HG03469 (cell line): Measurements from ENCODE around the gene BCLAF1.
"Not testable (repeated sequence)": the region's sequence is repeated elsewhere in the genome, so short reads cannot be mapped to it uniquely, and the experiment has no call there.

Source experiments
- ATAC-seq: cut with Tn5 transposase; IDR thresholded peaks from one replicate; pipeline ENCODE4 v1.9.1; 2021; ENCODE audit warnings: mild to moderate bottlenecking, moderate library complexity, moderate number of reproducible peaks; ENCODE audit not compliant: unreplicated experiment

BCLAF1 gene

DNA sequence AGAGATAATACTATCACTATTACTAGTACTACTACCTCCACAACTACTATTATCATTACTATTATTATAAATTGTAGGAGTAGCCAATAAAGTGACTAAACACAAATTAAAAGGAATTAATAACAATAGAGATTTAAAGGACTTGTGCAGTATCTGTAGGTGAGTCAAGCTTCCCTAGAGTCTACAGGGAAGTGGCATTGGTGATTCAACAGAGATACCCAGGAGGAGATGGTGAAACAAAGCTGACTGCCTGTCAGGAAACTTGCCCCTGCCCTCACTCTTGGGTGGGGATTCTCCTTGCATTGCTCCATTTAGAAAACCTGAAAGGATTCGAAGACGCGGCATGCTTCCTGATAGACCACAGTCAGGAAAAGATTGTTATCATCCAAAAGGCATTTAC is 23.3 kb upstream of the BCLAF1 start:
- ATAC-seq, result no peak

DNA sequence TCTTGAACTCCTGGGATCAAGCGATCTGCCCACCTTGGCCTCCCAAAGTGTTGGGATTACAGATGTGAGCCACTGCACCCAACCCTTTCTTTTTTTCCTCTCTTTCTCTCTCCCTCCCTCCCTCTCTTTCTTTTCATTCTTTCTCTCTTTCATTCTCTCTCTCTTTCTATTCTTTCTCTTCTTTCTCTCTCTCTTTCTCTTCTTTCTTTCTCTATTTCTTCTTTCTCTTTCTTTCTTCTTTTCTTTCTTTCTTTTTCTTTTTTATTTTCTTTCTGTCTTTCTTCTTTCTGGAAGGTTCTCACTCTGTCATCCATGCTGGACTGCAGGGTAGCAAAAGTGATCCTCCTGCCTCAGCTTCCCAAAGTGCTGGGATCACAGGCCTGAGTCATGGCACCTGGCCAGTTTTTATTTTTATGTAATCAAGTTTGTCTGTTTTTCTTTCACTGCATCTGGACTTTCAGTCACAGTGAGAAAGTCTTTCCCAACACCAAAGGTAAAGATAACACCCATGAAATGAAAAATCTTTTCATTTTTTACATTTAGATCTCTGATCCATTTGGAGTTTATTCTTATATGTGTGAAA is 20.2 kb upstream of the BCLAF1 start:
- no peak for ATAC-seq

DNA sequence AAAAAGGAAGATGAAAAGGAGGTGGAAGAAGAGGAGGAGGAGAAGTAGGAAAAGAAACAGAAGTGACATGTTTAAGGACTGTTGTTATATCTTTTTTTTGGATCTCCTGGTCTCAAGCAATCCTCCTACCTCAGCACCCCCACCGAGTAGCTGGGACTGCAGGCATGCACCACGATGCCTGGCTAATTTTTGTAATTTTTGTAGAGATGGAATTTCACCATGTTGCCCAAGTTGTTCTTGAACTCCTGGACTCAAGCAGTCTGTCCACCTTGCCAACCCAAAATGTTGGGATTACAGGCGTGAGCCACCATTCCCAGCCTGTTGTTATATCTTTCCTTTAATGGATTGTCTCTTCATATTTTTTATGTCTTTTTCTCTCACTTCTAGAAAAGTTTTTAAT is 19.5 kb upstream of the BCLAF1 start:
- no peak for ATAC-seq

DNA sequence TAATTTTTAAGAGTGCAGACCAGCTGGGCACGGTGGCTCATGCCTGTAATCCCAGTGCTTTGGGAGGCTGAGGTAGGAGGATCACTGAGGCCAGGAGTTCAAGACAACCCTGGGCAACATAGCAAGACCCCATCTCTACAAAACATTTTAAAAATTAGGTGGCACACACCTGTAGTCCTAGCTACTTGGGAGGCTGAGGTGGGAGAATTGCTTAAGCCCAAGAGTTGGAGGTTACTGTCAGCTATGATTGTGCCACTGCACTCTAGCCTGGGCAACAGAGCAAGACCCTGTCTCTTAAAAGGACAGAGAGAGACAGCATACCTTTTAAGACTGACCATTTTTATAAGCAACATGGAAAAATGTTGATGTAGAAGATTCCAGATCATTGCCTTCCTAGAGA is 18.8 kb upstream of the BCLAF1 start:
- ATAC-seq, result not testable (repeated sequence)

DNA sequence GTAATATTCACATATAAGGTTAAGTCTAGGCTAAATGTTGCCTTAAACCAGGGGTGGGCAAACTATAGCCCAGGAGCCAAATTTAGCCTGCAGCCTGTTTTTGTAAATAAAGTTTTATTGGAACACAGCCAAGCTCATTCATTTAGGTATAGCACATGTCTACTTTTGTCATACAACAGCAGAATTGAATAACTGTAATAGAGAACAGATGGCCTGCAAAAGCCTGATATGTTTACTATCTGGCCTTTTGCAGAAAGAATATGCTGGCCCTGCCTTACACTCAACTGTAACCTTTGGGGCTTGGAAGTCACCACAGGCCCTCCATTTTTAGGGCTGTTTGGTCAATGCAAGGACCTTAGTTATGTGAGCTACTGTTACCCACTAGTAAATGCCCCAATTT is 17.7 kb upstream of the BCLAF1 start:
- ATAC-seq, result no peak

DNA sequence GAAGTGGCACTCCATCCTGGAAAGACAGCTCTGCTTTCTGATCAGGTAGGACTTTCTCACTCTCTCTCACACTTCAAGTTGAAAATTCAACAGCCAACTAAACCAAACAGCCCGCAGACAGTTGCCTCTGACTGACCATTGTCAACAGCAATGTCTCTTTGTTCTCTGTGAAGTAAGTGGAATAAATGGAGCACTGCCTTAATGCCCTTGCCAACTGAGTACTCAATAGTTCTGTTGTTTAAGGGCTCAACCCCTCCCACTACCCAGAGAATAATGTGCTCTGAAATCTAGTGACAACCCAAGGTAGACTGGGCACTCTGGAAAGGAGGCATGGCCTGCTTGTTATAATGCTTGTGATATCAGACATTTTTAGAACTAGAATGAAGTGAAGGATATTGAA is 16.8 kb upstream of the BCLAF1 start:
- no peak for ATAC-seq

DNA sequence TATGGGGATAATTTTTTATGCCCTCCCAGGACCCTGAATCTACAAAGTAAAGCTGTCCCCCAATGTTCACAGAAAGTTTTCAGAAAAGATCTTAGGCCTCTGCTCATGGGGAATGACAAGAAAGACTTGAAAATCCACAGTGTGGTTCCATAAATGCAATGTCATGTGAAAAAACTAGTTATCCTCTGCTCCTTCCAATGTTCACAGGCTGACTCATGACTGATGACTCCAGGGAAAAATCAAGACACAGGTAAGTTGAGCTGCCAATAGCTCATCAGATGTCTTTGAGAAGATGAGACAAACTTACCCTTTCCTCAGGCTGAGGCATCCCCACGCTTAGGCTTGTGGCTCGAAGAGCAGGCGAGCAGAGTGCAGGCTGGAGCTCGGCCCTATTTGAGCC is 14.8 kb upstream of the BCLAF1 start:
- no peak for ATAC-seq

DNA sequence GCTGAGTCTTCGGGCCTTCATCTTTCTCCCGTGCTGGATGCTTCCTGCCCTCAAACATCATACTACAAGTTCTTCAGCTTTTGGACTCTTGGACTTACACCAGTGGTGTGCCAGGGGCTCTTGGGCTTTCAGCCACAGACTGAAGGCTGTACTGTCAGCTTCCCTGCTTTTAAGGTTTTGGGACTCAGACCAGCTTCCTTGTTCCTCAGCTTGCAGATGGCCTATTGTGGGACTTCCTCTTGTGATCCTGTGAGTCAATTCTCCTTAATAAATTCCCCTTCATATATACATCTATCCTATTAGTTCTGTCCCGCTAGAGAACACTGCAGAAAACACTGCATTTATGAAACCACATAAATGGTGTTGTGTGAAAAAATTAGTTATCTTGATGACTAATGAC is 13.9 kb upstream of the BCLAF1 start:
- no peak for ATAC-seq

DNA sequence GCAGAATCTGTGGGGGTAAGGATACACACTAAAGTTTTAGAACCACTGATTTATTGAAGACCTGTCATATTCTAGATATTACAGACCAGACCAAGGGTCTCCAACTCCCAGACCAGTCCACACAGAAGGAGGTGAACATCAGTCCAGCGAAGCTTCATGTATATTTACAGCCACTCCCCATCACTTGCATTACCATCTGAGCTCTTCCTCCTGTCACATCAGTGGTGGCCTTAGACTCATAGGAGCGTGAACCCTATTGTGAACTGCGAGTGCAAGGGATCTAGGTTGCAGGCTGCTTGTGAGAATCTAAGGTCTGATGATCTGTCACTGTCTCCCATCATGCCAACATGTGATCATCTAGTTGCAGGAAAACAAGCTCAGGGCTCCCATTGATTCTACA is 5.0 kb upstream of the BCLAF1 start:
- no peak for ATAC-seq

DNA sequence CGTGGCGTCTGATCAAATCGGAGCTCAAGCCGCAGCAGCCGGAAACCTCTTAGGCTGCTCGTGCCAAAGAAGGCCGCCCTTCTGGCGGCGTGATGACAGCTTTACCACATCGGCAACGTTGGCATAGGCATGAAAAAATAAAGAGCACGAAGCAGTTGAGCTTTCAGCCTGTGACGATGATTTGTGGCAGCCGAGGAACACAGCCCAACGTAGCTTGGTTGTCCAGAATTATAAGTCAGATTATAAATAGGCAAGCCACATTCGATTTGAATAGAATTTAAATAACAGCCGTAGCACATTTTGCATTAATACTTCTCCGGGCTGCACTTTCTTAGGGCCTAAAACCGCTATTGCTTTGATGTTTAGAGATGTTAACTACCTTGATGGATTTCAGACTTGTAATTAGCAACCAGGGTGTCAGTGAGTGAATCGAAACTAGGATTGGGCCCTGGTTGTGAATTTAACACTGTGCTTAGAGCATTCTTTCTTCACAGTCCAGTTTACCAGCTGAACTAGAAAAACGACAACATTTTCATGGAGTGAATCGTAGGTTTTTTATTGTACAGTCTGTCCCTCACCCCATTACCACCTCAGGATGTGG is 864 bp upstream of the BCLAF1 start:
- ATAC-seq, result no peak

DNA sequence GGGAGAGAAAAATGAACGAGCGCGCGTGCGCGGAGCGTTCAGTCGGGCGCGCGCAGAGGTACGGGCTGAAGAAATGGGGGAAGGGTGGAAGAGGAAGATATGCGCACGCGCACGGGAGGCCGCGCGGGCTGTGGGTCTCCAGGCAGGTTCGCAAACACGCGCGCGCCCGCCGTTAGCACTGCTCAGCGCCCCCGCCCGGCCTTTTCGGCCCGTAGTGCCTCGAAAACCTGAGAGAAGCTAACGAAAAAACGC is 393 bp downstream of the BCLAF1 start:
- peak; percentile 26 for ATAC-seq

DNA sequence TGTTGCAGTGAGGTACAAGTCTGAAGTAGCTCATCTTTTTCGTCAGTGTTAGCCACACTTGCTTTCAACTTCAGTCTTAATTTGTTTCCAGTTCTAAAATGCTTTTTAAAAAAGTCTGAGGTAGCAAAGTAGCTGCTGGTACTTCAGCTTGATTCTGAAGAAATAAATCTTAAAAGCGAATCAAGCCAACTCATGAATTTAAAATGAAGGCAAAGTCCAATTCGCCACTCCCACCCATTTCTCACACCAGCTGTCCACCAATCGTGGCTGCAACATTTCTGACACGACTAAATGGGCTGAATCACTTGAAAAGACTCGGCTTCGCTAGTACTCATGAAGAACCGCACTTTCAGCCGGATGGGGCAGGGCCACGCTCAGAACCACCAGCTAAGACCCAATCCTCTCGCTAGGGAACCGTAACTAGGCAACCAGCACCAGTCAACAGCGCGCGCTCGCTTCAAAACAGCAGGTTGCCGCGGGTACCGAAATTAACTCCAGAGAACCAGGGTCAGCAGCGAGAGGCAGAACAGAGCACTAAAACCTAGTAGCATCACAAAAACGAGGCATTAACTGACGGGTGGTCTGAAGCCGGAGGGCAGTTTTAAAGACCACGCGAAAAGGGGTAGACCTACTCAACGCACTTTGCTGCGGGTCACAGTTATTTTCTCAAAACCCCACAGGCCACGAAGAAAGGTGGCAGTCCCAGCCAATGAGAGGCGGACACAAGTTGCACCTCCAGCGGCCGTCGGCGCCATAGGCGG is 900 bp downstream of the BCLAF1 start:
- ATAC-seq, result peak; percentile 23

DNA sequence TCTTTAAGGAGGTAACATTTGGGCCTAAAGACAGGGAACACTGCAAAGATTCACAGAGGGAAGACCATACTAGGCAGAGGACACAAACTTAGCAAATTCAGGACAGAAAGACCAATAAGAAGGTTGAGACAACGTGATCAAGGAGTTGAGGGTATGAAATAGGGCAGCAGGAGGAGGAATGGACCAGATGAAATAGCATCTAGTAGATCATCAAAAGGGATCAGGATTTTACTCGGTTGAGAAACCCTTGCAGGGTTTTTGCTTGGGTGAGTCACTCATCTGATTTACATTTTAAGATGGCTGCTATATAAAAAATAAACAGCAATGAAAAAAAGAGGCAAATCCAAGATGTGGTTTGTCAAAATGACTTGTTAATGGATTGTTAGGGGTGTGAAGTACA is 4.7 kb downstream of the BCLAF1 start:
- ATAC-seq, result no peak

DNA sequence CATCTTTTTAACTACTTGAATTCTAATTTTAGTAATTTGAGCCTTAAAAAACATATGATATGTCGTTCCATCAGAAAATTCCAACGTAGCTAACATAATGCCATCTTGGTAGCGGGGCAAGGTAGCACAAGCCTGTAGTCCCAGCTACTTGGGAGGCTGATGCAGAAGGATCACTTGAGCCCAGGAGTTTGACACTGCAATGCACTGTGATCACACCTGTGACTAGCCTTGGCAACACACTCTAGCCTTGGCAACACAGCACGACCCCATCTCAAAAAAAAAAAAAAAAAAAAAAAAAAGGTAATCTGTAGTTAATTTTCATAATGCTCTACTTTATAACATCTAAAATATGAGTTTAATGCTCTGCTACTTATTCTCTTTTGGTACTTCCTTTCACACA is 6.7 kb downstream of the BCLAF1 start:
- ATAC-seq, result no peak

DNA sequence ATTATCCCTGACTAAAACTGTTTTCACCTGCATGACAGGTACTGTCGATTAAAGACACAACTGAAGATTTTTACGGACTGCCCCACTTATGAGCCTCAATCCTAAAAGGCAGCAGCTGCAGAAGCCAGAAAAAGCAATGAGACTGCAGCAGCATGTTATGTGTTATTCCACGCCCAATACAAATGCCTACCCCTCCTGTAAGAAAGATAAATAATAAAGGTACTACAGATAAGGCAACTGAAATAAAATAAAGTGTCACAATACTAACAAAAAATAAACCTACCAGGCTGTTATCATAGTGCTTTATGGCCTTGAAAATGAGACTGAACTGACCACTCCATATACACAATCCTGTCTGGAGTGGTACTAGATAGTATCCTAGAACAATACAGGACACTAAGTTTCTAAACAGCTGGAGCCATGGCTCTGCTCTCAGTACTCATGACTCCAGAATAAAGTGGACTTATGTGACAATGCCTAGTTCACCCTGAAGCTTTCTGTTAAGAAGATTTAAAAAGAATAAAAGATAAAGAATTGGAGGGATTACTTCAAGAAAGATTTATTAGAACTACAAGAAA is 9.5 kb downstream of the BCLAF1 start:
- ATAC-seq, result no peak

DNA sequence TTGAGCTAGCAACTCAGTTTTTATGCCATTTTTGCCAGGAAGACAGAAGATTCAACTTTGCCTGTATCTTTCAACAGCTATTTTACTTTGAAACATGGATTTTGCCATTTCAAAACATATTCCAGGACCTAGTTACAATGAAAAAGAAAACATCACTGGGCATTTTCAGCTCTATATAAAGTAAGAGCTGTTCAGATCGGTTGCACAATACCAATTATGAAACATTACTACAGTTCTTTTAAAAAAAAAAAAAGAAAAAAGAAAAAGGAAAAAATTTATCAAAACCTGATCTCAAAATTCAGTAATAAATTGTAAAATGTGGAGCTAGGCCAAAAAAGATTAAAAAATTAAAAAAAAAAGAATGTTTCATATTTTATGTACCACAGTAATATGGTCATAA is 15.6 kb downstream of the BCLAF1 start:
- ATAC-seq, result no peak

DNA sequence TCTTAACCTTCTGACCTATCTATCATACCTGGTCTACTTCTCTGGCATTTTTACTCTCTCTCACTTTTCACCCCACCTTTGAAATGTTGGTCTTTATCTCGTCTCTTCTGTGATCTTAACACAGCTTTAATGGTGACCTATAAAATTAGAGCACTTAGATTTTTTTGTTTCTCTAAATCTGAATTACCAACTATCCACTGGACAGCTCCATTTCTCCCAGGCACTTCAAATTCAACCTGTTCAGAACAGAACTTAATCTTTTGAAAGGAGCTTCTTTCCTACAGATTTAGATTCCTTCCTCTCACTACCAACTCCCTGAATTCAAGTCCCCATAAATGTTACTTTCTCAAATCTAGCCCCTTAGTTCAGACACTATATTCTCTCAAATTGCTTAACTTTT is 24.5 kb downstream of the BCLAF1 start:
- no peak for ATAC-seq

DNA sequence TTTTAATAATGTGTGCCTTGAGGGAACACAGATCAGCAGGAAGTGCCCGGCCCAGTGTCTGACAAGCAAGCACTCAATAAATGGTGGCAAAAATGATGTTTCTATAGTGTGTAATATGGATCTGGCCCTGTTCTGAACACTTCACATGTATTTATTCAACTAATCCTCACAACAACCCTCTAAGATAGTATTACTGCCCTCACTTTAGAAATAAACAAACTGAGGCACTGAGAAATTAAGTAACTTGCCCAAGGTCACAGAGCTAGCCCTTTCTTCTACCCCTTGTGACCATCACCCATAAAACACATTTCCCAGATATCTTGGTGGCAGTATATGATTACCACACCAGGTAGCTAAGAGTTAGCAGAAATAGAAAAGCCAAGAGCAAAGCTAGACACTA is 26.7 kb downstream of the BCLAF1 start:
- ATAC-seq, result no peak

DNA sequence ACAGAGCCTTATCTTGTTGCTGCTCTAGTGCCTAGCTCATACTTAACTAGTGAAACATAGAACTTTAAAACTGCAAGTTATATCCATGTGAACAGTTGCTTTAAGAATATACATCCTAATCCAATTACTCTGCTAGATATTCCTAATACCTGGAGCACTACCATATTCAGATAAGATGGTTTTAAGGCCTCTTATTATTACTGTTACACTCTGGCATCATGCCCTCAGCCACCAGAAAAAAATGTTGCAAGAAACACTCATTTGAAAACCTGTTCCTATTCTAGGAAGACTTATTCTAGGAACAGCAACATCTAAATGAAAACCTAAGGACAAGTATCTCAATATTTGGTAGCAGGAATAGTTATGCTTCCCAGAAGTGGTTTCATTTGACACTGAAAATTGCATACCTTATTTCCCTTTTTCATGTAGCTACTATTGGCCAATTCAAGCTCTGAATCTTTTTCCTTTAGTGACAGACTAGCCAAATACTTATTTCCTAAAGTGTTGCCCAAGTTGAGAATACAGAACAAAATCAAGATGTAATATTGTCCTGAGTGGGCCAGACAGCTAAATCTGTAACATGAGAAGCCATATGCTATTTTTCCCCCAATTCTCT is 34.7 kb downstream of the BCLAF1 start:
- no peak for ATAC-seq

DNA sequence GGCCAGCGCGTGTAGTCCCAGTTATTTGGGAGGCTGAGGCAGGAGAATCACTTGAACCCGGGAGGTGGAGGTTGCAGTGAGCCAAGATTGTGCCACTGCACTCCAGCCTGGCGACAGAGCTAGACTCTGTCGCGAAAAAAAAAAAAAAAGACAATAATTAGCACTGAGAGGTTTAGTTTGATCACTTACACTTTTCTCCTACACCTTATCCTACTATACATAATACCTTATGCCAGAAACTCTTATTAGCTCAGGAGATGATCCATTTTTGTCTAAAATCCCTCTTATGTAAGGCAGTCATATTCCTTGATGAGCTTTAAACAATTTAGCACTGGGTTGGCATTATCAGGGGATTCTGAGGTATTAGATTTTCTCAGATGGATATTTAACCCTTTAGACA is 35.9 kb downstream of the BCLAF1 start:
- ATAC-seq, result no peak

DNA sequence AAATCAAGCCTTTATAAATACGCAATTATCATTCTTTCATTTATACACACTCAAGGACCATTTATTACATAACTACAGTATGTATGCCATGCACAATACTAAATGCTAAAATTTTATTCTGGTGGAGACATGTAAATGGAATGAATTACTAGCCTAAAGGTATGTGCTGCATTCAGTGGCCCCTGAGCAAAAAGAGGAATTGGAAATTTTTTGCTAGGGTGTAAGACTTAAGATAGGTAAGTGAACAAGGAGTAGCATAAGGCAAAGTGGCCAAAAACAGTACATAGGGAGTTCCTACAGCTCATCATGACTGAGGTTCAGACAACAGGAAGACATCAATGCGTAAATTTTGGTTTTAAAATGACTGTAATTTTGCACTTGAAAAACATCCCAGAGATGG is 37.2 kb downstream of the BCLAF1 start:
- no peak for ATAC-seq

DNA sequence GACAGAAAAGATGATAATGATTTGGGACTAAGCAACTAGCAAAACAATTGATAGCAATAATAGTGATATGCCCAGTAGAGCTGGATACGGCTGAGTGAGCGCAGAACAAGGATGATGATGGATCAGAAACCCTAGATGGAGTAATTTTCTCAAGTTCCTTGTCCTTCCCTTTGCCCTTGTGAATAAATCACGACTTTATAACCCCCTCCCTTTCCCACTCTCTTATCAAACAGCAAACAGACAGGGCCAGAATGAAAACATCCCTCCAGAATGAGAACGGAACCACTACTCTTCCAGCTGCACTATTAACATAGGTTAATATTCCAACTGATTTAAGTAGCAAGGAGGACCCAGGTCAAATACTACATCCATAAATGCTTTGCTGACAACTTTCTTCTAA is 38.3 kb downstream of the BCLAF1 start:
- no peak for ATAC-seq
